HG03460 (cell line): ENCODE data around the gene MAPKAPK5.
"Not testable (repeated sequence)": the region's sequence is repeated elsewhere in the genome, so short reads cannot be mapped to it uniquely, and the experiment has no call there.

Experiments
- ATAC-seq: cut with Tn5 transposase; IDR thresholded peaks from one replicate; pipeline ENCODE4 v1.9.1; 2021; ENCODE audit not compliant: unreplicated experiment

Gene MAPKAPK5

GRCh38 chr12:111841750-111842555 lies at the start of gene MAPKAPK5:
Gene MAPKAPK5, plus strand, starts transcription at chr12:111842228. Its CDS starts 506 bp downstream, at chr12:111842734.
- ATAC-seq, result peak; percentile 81

DNA sequence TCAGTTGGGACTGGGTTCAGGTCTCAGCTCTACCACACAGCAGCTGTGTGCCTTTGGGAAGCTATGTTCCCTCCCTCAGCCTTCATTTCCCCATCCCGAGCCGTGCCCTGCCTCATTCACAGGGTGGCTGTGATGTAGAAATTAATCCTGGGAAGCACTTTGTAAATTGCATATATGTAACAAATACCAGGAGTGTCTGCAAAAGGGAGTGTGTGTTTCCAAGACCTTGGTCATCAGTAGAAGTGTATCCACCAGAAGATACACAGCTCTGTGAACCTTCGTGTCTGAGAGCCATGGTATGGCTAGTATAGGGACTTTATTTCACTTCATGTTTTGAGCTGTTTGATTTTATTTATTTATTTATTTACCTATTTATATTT lies 49.2 kb upstream of the MAPKAPK5 start:
- ATAC-seq, result no peak

DNA sequence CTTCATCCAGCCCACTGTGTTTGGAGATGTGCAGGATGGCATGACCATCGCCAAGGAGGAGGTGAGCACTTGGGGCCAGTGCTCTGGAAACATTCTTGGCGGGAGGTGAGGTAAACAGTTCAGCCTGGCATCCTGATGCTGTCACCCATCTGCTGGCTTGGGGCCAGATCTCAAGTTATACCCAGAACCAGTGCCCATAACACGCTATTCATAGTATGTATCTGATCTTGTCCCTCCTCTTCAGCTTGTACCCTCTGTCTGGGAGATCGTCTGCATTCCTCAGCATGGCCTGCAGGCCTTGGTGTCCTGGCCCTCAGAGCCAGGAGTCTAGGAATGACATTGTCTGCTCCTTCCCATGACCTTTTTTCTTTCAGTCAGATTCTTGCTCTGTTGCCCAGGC lies 43.8 kb upstream of the MAPKAPK5 start:
- ATAC-seq, result no peak

GRCh38 chr12:111799758-111800157 lies 42.3 kb upstream of the MAPKAPK5 start:
- ATAC-seq, result no peak

- ATAC-seq, result no peak
These were observed 38.9 kb upstream of the MAPKAPK5 start for GRCh38 chr12:111803038-111803626.

GRCh38 chr12:111803851-111804250 lies 38.2 kb upstream of the MAPKAPK5 start:
- no peak for ATAC-seq

GRCh38 chr12:111806304-111806703 lies 35.7 kb upstream of the MAPKAPK5 start:
- ATAC-seq, result no peak

- no peak for ATAC-seq
These were observed 34.8 kb upstream of the MAPKAPK5 start for GRCh38 chr12:111807232-111807631.

- peak; percentile 61 for ATAC-seq
These were observed 28.9 kb upstream of the MAPKAPK5 start for GRCh38 chr12:111812881-111813741.

DNA sequence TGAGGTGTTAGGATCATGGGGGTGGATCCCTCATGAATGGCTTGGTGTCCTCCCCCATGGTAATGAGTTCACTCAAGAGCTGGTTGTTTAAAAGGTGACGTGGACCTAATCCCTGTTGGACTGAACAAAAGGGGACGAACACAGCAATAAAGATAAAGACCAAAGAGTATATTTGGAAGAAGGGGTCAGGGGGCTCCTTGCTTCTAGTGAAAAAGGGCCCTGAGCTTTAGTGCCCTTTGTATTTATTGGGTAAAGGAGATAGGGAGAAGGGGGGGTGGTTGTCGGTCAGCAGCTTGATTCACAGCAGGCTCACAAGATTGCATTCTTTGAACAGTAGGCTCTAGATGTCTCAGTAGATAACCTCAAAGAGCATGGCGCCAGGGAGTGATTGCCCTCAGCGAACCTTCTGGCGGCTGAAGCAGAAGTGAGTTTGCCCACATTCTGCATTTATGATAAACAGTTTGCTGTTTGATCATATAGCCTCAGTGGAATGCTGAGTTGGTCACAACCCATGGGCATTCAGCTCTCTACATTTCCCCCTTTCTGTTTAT lies 25.9 kb upstream of the MAPKAPK5 start:
- no peak for ATAC-seq

GRCh38 chr12:111816898-111817297 lies 25.1 kb upstream of the MAPKAPK5 start:
- not testable (repeated sequence) for ATAC-seq

- no peak for ATAC-seq
These were observed 23.7 kb upstream of the MAPKAPK5 start for GRCh38 chr12:111818340-111818739.

DNA sequence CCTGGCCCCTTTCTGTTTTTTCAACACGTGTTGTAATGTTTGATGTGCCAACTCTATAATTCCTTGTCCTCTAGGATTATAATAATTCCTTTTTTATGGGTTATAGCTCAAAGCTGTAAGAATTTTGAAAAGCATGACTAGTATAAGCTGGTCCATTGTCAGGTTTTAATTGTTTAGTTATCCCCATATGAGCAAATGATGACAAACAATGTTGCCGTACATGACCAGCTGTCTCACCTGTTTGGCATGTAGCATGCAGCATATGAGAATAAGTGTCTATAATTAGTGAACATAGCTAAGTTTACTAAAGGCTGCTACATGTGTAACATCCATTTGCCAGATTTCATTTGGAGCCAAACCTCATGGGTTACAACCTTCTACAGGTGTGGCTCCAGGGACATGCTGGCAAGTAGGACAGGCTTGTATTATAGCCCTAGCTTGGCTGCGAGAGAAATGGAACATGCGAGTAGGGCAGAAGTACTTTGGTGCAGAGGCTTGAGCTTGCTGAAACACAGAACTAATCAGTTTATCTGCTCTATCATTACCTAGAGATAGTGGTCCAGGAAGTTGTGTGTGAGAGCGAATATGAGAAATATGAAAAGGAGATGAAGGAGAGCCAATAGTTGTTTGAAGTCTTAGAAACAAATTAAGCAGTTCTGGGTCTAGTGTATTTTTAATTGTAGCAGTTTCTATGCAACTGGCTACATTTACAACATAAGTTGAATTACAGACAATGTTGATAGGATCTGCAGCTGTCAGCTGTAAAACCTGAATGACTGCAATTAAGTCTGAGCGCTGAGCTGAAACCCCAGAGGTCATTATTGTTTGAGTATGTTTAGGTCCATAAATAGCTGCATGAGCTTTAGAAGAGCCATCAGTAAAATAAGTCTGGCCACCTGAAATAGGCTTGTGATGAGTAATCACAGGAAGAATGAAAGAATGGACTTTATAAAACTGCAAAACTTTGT lies 22.6 kb upstream of the MAPKAPK5 start:
- ATAC-seq, result no peak

DNA sequence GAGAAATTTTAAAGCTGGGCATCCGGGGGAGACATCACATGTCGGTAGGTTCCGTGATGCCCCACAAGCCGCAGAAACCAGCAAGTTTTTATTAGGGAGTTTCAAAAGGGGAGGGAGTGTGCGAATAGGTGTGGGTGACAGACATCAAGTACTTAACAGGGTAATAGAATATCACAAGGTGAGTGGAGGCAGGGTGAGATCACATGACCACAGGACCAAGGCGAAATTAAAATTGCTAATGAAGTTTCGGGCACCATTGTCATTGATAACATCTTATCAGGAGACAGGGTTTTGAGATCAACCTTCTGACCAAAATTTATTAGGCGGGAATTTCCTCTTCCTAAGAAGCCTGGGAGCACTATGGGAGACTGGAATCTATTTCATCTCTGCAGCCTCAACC lies 21.2 kb upstream of the MAPKAPK5 start:
- ATAC-seq, result not testable (repeated sequence)

- no peak for ATAC-seq
These were observed 19.1 kb upstream of the MAPKAPK5 start for GRCh38 chr12:111822886-111823285.

DNA sequence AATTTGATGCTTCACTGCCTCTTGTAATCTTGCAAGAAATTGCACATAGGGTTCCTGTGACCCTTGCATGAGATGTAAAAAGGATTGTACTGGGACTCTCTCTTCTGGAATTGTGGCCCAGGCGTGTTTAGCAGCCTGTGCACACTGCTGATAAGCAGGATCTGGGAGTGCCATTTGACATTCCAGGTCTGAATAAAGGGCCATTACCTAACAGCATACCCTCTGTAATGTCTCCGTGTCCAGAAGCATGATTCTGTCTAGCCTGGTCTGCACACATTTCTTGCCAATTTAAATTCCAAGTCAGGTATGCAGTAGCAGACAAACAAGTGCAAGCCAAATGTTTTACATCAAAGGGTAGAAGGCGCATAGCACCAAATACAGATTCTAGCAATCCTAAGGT lies 18.1 kb upstream of the MAPKAPK5 start:
- no peak for ATAC-seq

- not testable (repeated sequence) for ATAC-seq
These were observed 17.7 kb upstream of the MAPKAPK5 start for GRCh38 chr12:111824312-111824711.

GRCh38 chr12:111825509-111825908 lies 16.5 kb upstream of the MAPKAPK5 start:
- no peak for ATAC-seq

DNA sequence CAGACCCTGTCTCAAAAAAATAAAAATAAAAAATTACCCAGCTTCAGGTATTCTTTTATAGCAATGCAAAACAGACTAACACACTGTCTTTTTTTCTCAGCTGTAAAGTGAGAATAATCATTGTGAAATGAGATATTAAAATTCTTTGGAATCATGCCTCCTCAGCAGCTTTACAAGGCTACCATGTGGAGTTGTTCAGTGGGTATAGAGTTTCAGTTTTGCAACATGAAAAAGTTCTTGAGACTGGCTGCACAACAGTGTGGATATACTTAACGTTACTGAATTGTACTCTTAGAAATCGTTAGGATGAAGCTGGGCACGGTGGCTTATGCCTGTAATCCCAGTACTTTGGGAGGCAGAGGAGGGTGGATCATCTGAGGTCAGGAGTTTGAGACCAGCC lies 15.7 kb upstream of the MAPKAPK5 start:
- no peak for ATAC-seq

DNA sequence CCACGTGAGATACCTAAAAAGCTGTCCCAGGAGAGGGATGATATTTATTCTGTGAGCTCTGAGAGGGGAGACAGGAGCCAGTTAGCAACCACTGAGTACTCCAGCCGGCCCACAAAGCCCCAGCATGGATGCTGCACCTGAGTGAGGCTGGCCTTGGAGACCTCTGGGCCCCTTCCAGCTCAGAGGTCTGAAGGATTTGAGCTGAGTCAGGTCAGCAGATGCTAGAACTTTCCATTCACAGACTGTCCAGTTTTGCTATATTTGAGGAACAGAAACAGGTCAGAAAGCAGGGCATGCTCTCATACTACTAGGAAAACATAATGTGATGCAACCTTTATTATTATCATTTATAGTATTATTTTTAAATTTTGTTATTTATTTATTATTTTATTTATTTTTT lies 15.0 kb upstream of the MAPKAPK5 start:
- ATAC-seq, result no peak
